Measurements from ENCODE around the gene NR2F1-AS1. TPM values are rescaled to one million over a fixed set of nuclear protein-coding genes. Genes with fewer than 3 reads are reported as not detected.
A peak's percentile ranks its signal among the peaks of the same experiment; 100 is the strongest.

The NR2F1-AS1 gene
- total RNA-seq, 2 donors from 2014 or later, result 1.4 to 3.3 TPM

DNA sequence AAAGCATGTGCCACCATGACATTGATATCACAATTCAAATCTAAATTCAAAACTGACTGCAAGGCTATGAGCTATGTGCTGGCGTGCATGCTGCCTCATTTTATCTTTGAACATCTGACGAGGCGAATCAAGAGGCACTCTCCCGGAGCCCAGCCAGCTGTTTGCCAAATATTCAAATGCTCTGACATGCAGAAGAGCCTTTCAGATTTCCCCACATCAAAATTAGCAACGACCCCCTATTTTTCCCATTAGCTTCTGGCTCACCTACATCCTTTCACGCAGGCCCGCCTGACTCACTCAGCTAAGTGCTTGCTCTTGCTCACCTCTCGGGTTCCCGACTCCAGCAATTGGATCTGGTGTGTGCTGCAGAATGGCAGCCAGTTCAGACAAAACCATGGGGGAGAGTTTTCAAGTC is 159.0 kb downstream of the NR2F1-AS1 start:
- H3K36me3 Mint-ChIP-seq (ENCODE audit: low read depth), result no peaks in the 10 kb centered on the region

DNA sequence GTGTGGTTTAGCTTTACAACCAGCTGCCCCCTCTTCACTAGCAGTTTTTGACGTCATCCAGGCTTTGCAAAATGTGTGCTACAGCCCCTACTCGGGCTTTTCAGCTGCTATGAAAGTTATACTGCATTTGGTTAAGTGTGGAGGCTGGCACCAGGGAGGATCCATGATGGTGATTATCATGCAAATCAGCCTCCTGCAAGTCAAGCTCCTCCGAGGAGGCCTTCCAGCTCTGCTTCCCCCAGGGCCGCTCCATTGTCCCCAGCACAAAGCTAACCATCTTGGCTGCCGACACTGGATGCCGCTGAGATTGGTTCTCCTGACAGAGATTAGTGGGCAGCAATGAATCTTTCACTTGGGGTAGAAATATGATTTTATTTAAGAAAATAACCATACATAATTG is 159.6 kb downstream of the NR2F1-AS1 start:
- no peaks in the 10 kb centered on the region for H3K9me3 Mint-ChIP-seq
- H3K4me1 Mint-ChIP-seq, result peaks cover 13% of the 10 kb centered on the region
- Histone ChIP-seq H3K9me3 (ENCODE audit: control insufficient read depth, low read length) (no peaks in the 10 kb centered on the region), H3K4me1 (ENCODE audit: control insufficient read depth, insufficient read depth, low read length) (no peaks in the 10 kb centered on the region), H3K4me3 (ENCODE audit: low read length) (no peak overlapping the region), H3K27me3 (ENCODE audit: control insufficient read depth, insufficient read depth, low read length, poor library complexity, severe bottlenecking) (no peaks in the 10 kb centered on the region), H3K36me3 (ENCODE audit: control insufficient read depth, insufficient read depth, low read length) (no peaks in the 10 kb centered on the region), H3K9ac (ENCODE audit: extremely low read depth, low read length, poor library complexity, severe bottlenecking) (no peak overlapping the region), H3K27ac (ENCODE audit: low read depth, low read length) (peak overlapping the region; percentile 91)
- H3K4me3 Mint-ChIP-seq, result no peak overlapping the region
- WGBS, 2 experiments (ENCODE audit: insufficient coverage in 1 of 2, insufficient read length in 1 of 2), result 13 to 39% methylated on average over 3 to 6 of the region's 6 CpGs
- H3K27me3 Mint-ChIP-seq (ENCODE audit: insufficient read depth), result no peaks in the 10 kb centered on the region
- no peaks in the 10 kb centered on the region for H3K36me3 Mint-ChIP-seq (ENCODE audit: low read depth)
- peak; percentile 71 for DNase-seq
- TF ChIP-seq, protein P1, sequence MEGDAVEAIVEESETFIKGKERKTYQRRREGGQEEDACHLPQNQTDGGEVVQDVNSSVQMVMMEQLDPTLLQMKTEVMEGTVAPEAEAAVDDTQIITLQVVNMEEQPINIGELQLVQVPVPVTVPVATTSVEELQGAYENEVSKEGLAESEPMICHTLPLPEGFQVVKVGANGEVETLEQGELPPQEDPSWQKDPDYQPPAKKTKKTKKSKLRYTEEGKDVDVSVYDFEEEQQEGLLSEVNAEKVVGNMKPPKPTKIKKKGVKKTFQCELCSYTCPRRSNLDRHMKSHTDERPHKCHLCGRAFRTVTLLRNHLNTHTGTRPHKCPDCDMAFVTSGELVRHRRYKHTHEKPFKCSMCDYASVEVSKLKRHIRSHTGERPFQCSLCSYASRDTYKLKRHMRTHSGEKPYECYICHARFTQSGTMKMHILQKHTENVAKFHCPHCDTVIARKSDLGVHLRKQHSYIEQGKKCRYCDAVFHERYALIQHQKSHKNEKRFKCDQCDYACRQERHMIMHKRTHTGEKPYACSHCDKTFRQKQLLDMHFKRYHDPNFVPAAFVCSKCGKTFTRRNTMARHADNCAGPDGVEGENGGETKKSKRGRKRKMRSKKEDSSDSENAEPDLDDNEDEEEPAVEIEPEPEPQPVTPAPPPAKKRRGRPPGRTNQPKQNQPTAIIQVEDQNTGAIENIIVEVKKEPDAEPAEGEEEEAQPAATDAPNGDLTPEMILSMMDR (conservative IDR thresholded peaks at IDR 0.05), result no peak
- no peak overlapping the region for H3K27ac Mint-ChIP-seq

More for the DNA sequence above, 159.0 kb downstream of the NR2F1-AS1 start:
- no peak overlapping the region for H3K4me3 Mint-ChIP-seq
- Histone ChIP-seq H3K9ac (ENCODE audit: extremely low read depth, low read length, poor library complexity, severe bottlenecking) (no peak overlapping the region), H3K9me3 (ENCODE audit: control insufficient read depth, low read length) (no peaks in the 10 kb centered on the region), H3K27ac (ENCODE audit: low read depth, low read length) (peak overlapping the region; percentile 91), H3K36me3 (ENCODE audit: control insufficient read depth, insufficient read depth, low read length) (no peaks in the 10 kb centered on the region), H3K4me1 (ENCODE audit: control insufficient read depth, insufficient read depth, low read length) (no peaks in the 10 kb centered on the region), H3K4me3 (ENCODE audit: low read length) (no peak overlapping the region), H3K27me3 (ENCODE audit: control insufficient read depth, insufficient read depth, low read length, poor library complexity, severe bottlenecking) (no peaks in the 10 kb centered on the region)
- no peaks in the 10 kb centered on the region for H3K27me3 Mint-ChIP-seq (ENCODE audit: insufficient read depth)
- WGBS, 2 experiments (ENCODE audit: insufficient coverage in 1 of 2, insufficient read length in 1 of 2), result 64 to 69% methylated on average over 3 to 9 of the region's 9 CpGs
- H3K27ac Mint-ChIP-seq, result no peak overlapping the region
- peaks cover 17% of the 10 kb centered on the region for H3K4me1 Mint-ChIP-seq
- DNase-seq, result peak; percentile 75
- H3K9me3 Mint-ChIP-seq, result no peaks in the 10 kb centered on the region
- TF ChIP-seq, protein P1 (conservative IDR thresholded peaks at IDR 0.05), result no peak

DNA sequence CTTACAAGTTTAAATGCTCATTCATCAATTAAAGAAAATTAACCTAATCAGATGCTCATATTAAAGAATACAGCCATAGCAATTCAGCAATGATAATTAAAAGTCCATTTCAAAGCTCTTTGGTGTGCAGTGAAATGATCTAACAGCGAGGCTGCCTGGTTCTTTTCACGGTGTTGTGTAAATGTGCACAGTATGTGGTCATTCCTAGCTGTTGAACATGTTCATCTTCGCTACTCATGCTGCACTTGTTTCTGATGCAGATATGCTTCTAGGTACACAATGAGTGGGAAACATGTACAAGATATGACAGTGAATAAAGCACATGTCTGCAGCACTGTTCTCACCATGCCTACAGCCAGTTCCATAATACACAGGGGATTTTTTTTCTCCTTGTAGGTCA is 163.5 kb downstream of the NR2F1-AS1 start:
- no peaks in the 10 kb centered on the region for H3K36me3 Mint-ChIP-seq (ENCODE audit: low read depth)
- Histone ChIP-seq H3K27ac (ENCODE audit: low read depth, low read length) (peak overlapping the region; percentile 22), H3K36me3 (ENCODE audit: control insufficient read depth, insufficient read depth, low read length) (no peaks in the 10 kb centered on the region), H3K9ac (ENCODE audit: extremely low read depth, low read length, poor library complexity, severe bottlenecking) (no peak overlapping the region), H3K27me3 (ENCODE audit: control insufficient read depth, insufficient read depth, low read length, poor library complexity, severe bottlenecking) (no peaks in the 10 kb centered on the region), H3K4me3 (ENCODE audit: low read length) (no peak overlapping the region), H3K4me1 (ENCODE audit: control insufficient read depth, insufficient read depth, low read length) (no peaks in the 10 kb centered on the region), H3K9me3 (ENCODE audit: control insufficient read depth, low read length) (no peaks in the 10 kb centered on the region)
- H3K27ac Mint-ChIP-seq, result no peak overlapping the region
- no peak for DNase-seq
- no peaks in the 10 kb centered on the region for H3K9me3 Mint-ChIP-seq
- H3K4me1 Mint-ChIP-seq, result peaks cover 11% of the 10 kb centered on the region
- TF ChIP-seq, protein P1 (conservative IDR thresholded peaks at IDR 0.05), result no peak
- 81 to 94% methylated on average over 3 of the region's 3 CpGs for WGBS, 2 experiments (ENCODE audit: insufficient coverage in 1 of 2, insufficient read length in 1 of 2)
- H3K4me3 Mint-ChIP-seq, result no peak overlapping the region
- H3K27me3 Mint-ChIP-seq (ENCODE audit: insufficient read depth), result no peaks in the 10 kb centered on the region

All from endodermal cell (in vitro differentiated cells).